ENCODE results near the gene CARM1. TPM values are rescaled to one million over a fixed set of nuclear protein-coding genes. Genes with fewer than 3 reads are reported as not detected.
"Not testable (repeated sequence)": the region's sequence is repeated elsewhere in the genome, so short reads cannot be mapped to it uniquely, and the experiment has no call there.

The CARM1 gene
- total RNA-seq, 1 donor from 2014 or later = 89.3 TPM

DNA sequence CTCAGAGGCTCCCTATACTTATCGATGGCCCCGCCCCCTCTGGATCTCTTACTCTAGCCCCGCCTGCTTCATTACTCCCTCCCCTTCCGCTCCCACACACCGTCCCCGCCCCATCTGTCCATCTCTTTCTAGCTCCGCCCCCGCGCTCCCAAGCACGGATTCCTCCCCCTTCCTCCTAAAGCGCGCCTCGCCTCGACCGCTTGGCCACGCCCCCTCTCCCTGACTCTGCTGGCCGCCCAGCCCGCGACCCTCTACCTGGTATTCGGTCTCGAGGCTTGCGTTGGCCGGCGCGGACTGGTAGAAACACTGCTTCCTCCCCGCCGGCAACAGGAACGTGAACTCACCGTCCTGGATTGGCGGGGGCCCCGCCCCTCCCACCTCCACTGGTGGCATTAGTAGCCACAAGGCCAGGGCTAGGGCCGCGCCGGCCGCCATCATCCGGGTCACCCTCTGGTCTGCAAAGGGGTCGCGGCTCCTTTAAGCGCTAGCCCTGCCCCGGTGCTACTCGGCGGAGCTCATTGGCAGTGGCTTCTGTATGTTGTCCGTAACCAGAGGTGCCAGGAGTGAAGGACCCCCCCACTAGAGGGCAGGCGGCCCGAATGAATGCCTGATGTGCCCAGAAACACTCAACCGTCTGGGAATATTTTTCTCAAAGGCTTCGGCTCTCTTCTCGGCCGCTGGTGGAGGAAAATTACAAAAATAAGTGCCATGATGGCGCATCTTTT, 35.4 kb upstream of the CARM1 start, which contains the start of gene TMED1:
Gene TMED1, minus strand, starts transcription at position 459 of the 725 bp plus-strand sequence. Its CDS starts 21 bp downstream, at position 438.
- Mint-ChIP-seq H3K4me3 (ENCODE audit: low read depth) (peak within 1 kb of the TSS; percentile 92), H3K36me3 (ENCODE audit: low read depth) (peaks cover 24% of the 10 kb centered on the region), H3K27ac (peak within 1 kb of the TSS; percentile 99), H3K27me3 (ENCODE audit: low read depth) (no peaks in the 10 kb centered on the region), H3K9me3 (peaks cover 10% of the 10 kb centered on the region), H3K4me1 (ENCODE audit: low read depth) (peaks cover 10% of the 10 kb centered on the region)
- intact Hi-C loops (cut with micrococcal nuclease) = loop anchor here (1.0 to 5.0 kb wide), 4 partner anchors 35 to 184 kb away; partner anchors contain the start of genes CARM1 and ILF3
- peak; percentile 95 for DNase-seq (ENCODE audit: low spot score)

DNA sequence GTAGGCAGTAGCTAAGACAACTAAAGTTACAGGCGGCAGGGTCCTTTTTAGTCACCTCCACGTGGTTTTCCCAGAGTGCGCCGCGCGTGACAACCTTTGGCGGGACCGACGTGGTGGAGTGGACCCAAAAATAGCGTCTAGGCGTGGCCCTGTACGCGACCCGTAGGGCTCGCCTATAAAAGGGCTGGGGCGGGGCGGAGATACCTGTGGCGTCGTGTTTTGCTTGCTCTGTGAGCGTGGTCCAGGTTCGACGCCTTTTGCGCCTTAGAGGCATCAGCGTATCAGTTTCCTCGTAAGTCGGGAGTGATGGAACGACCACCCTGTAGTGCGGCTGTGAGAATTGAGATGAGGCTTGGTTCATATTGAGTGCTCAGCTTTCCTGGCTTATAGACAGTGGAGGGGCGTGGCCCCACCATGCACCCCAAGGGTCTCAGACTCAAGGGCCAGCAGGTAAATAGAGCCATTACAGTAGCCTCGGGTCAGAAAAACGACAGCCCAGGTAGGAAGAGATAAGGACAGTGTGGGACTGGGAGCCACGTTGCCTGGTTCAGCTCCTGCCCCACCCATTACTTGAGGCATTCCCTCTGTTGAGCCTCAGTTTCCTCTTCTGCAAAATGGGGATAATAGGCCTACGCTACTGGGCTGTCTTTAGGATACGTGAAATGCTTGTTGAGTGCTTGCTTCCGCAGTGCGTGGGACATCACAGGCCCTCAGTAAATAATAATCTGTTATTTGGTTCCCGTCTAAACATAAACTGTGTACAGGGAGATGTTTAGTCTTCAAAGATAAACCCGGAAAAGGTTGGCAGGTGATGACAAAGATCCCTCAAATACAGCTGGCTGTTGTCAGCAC, 34.6 kb upstream of the CARM1 start:
- DNase-seq (ENCODE audit: low spot score) = peak; percentile 80
- intact Hi-C loops (cut with micrococcal nuclease) = loop anchor here (1.0 to 5.0 kb wide), 4 partner anchors 35 to 184 kb away; partner anchors contain the start of genes CARM1 and ILF3
- Mint-ChIP-seq H3K4me1 (ENCODE audit: low read depth) (peaks cover 10% of the 10 kb centered on the region), H3K4me3 (ENCODE audit: low read depth) (peak overlapping the region; percentile 92), H3K9me3 (peaks cover 10% of the 10 kb centered on the region), H3K36me3 (ENCODE audit: low read depth) (peaks cover 24% of the 10 kb centered on the region), H3K27me3 (ENCODE audit: low read depth) (no peaks in the 10 kb centered on the region), H3K27ac (peak overlapping the region; percentile 99)

GRCh38 chr19:10837649-10838048, 33.7 kb upstream of the CARM1 start:
- H3K4me3 Mint-ChIP-seq (ENCODE audit: low read depth); H3K27me3 Mint-ChIP-seq (ENCODE audit: low read depth); H3K9me3 Mint-ChIP-seq; H3K27ac Mint-ChIP-seq; H3K4me1 Mint-ChIP-seq (ENCODE audit: low read depth); DNase-seq (ENCODE audit: low spot score): not testable (repeated sequence)
- intact Hi-C loops (cut with micrococcal nuclease) = loop anchor here (5.0 kb wide), 1 partner anchor 185 kb away; the partner anchor contains the start of gene ILF3
- peaks cover 19% of the 10 kb centered on the region for H3K36me3 Mint-ChIP-seq (ENCODE audit: low read depth)

- Mint-ChIP-seq H3K36me3 (ENCODE audit: low read depth) (peaks cover 15% of the 10 kb centered on the region), H3K27ac (no peak overlapping the region), H3K27me3 (ENCODE audit: low read depth) (no peaks in the 10 kb centered on the region), H3K4me3 (ENCODE audit: low read depth) (no peak overlapping the region), H3K4me1 (ENCODE audit: low read depth) (peaks cover 10% of the 10 kb centered on the region), H3K9me3 (peaks cover 10% of the 10 kb centered on the region)
- DNase-seq (ENCODE audit: low spot score) = no peak
- intact Hi-C loops (cut with micrococcal nuclease) = loop anchor here (5.0 kb wide), 1 partner anchor 186 kb away; the partner anchor contains the start of gene ILF3
These were observed 33.0 kb upstream of the CARM1 start for GRCh38 chr19:10838377-10838776.

DNA sequence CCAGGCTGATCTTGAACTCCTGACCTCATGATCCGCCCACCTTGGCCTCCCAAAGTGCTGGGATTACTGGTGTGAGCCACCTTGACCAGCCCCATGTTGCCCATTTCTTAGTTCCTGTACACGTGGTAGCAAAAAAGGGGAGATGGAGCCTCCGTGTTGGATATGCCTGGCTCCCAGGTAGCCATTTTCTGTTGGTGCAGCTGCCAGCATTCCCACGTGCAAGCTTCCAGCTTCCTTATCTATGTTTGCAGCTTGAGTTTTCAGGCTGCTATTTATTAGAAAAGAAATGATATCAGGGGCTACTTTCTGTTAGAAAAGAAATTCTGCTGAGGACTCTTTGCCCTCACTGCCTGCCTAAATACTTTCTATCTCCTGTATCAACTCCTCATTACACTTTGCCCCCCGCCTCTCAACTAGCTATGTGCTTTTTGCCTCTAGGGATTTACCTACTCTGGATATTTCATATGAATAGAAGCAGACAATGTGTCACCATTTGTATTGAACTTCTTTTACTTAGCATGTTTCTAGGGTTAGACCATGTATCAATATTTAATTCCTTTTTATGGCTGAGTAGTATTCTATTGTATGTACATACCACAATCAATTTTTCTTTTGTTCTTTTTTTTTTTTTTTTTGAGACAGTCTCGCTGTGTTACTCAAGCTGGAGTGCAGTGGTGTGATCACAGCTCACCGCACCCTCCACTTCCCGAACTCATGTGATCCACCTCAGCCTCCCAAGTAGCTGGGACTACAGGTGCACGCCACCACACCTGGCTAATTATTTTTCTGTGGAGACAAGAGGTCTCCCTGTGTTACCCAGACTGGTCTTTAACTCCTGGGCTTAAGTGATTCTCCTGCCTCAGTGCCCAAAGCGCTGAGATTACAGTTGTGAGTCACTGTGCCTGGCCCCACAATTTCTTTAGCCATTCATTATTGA, 32.0 kb upstream of the CARM1 start:
- Mint-ChIP-seq H3K4me1 (ENCODE audit: low read depth) (peaks cover 10% of the 10 kb centered on the region), H3K27ac (no peak overlapping the region), H3K36me3 (ENCODE audit: low read depth) (peaks cover 12% of the 10 kb centered on the region), H3K9me3 (peaks cover 10% of the 10 kb centered on the region), H3K27me3 (ENCODE audit: low read depth) (no peaks in the 10 kb centered on the region), H3K4me3 (ENCODE audit: low read depth) (no peak overlapping the region)
- no peak for DNase-seq (ENCODE audit: low spot score)
- intact Hi-C loops (cut with micrococcal nuclease) = loop anchor here (5.0 kb wide), 1 partner anchor 187 kb away; the partner anchor contains the start of gene ILF3

- Mint-ChIP-seq H3K27me3 (ENCODE audit: low read depth) (no peaks in the 10 kb centered on the region), H3K27ac (no peak overlapping the region), H3K4me3 (ENCODE audit: low read depth) (no peak overlapping the region), H3K9me3 (peaks cover 11% of the 10 kb centered on the region), H3K4me1 (ENCODE audit: low read depth) (no peaks in the 10 kb centered on the region), H3K36me3 (ENCODE audit: low read depth) (peaks cover 4% of the 10 kb centered on the region)
- DNase-seq (ENCODE audit: low spot score) = no peak
- intact Hi-C loops (cut with micrococcal nuclease) = no loop called here
These were observed 28.6 kb upstream of the CARM1 start for GRCh38 chr19:10842788-10843187.

DNA sequence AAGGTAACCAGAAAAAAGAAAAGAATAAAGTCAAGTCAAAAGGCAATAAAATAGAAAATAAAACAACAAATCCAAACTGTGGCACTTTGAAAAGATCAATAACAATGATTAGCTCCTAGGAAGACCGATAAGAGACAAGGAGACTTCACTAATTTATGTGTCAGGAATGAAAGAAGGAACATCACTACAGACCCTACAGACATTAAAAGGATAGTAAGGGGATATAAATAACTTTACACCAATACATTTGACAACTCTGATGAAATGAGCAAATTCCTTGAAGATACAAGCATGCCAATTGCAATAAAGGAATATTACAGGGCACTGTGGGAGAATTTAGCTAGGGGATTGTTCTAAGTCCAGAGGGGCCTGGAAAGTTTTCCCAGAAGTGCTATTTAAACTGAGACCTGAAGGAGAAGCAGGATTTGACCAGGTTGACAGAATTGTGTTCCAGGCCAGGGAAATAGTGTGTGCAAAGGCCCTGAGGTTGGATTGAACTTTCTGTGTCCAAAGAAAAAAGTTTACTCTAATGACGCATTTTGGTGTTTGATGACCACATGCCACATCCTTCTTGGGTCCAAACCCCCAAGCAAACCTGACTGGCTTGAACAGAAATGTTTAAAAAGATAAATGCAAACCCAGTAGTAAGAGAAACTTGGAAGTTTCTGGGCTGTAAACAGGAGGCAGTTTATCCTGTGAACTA, 24.7 kb upstream of the CARM1 start:
- Mint-ChIP-seq H3K27me3 (ENCODE audit: low read depth) (no peaks in the 10 kb centered on the region), H3K36me3 (ENCODE audit: low read depth) (peaks cover 4% of the 10 kb centered on the region), H3K4me1 (ENCODE audit: low read depth) (no peaks in the 10 kb centered on the region), H3K4me3 (ENCODE audit: low read depth) (no peak overlapping the region), H3K9me3 (peaks cover 8% of the 10 kb centered on the region), H3K27ac (no peak overlapping the region)
- DNase-seq (ENCODE audit: low spot score) = no peak
- intact Hi-C loops (cut with micrococcal nuclease) = no loop called here

DNA sequence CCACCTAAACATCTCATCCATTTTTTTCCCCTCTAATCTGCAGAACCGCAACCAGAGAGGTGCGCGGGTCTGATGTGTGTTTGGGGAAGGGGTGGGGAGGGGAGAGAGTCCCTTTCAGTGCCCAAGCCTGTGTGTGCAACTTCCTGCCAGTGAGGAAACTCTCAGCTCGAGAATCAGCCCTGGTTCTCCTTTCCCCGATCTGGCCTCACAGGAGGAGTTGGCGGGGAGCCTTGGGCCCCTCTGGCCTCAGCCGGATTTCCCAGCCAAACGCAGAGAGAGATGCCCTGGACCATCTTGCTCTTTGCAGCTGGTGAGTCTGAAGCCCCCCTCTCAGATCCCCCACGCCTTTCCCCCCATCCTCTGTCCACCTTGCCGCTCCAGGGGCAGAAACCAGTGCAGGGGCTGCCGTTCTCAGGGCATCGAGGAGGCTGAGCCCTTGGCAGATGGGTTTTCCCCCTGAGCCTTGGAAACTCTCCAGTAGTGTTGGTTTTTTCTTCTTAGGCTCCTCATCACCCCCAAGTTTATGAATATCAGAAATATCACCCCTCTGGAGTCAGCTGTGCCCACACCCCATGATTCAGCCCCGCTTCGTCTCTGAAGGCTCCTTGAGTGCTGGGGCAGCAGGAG, 23.0 kb upstream of the CARM1 start, which contains the start of gene C19orf38:
Gene C19orf38, plus strand, starts transcription at position 186 of the 627 bp plus-strand sequence. Its CDS starts 94 bp downstream, at position 280.
- peak within 1 kb of the TSS; percentile 51 for H3K27ac Mint-ChIP-seq
- no peak for DNase-seq (ENCODE audit: low spot score)
- H3K36me3 Mint-ChIP-seq (ENCODE audit: low read depth) = peaks cover 4% of the 10 kb centered on the region
- intact Hi-C loops (cut with micrococcal nuclease) = no loop called here
- no peaks in the 10 kb centered on the region for H3K27me3 Mint-ChIP-seq (ENCODE audit: low read depth)
- H3K4me3 Mint-ChIP-seq (ENCODE audit: low read depth) = peak within 1 kb of the TSS; percentile 70
- no peaks in the 10 kb centered on the region for H3K4me1 Mint-ChIP-seq (ENCODE audit: low read depth)
- peaks cover 8% of the 10 kb centered on the region for H3K9me3 Mint-ChIP-seq

GRCh38 chr19:10850631-10851030, 20.7 kb upstream of the CARM1 start:
- H3K27me3 Mint-ChIP-seq (ENCODE audit: low read depth) = no peaks in the 10 kb centered on the region
- intact Hi-C loops (cut with micrococcal nuclease) = no loop called here
- H3K9me3 Mint-ChIP-seq = peaks cover 8% of the 10 kb centered on the region
- no peaks in the 10 kb centered on the region for H3K4me1 Mint-ChIP-seq (ENCODE audit: low read depth)
- H3K27ac Mint-ChIP-seq = no peak overlapping the region
- H3K36me3 Mint-ChIP-seq (ENCODE audit: low read depth) = peaks cover 4% of the 10 kb centered on the region
- no peak for DNase-seq (ENCODE audit: low spot score)
- no peak overlapping the region for H3K4me3 Mint-ChIP-seq (ENCODE audit: low read depth)

DNA sequence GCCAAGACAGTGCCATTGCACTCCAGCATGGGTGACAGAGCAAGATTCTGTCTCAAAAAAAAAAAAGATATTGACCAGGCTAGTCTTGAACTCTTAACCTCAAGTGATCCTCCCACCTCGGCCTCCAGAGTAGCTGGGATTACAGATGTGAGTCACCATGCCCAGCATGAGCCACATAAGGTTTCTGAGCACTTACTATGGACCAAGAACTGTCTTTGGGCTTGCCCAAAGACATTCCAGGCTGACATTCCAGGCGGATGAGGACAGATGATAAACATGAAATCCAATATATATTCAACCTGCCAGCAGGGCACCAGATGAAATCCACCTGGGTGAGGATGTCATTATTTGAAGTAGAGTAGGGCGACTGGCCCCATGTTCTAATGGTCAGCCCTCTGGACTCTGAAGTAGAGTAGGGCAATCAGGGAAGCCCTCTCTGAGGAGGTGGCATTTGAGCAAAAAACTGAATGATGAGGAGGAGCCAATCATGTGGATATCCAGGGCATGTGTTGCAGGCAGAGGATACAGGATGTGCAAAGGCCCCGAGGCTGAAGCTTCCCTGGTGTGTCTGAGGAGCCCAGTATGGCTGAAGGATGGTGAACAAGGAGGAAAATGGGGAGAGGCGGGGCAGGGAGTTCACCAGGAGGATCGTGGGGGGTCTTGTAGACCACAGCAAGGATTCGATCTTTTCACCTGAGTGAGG, 19.1 kb upstream of the CARM1 start:
- H3K36me3 Mint-ChIP-seq (ENCODE audit: low read depth) = no peaks in the 10 kb centered on the region
- no peaks in the 10 kb centered on the region for H3K27me3 Mint-ChIP-seq (ENCODE audit: low read depth)
- intact Hi-C loops (cut with micrococcal nuclease) = no loop called here
- H3K27ac Mint-ChIP-seq = no peak overlapping the region
- H3K9me3 Mint-ChIP-seq = no peaks in the 10 kb centered on the region
- no peaks in the 10 kb centered on the region for H3K4me1 Mint-ChIP-seq (ENCODE audit: low read depth)
- H3K4me3 Mint-ChIP-seq (ENCODE audit: low read depth) = no peak overlapping the region
- no peak for DNase-seq (ENCODE audit: low spot score)

GRCh38 chr19:10852941-10853340, 18.4 kb upstream of the CARM1 start:
- no peaks in the 10 kb centered on the region for H3K27me3 Mint-ChIP-seq (ENCODE audit: low read depth)
- no peaks in the 10 kb centered on the region for H3K36me3 Mint-ChIP-seq (ENCODE audit: low read depth)
- DNase-seq (ENCODE audit: low spot score) = no peak
- no peaks in the 10 kb centered on the region for H3K4me1 Mint-ChIP-seq (ENCODE audit: low read depth)
- no peaks in the 10 kb centered on the region for H3K9me3 Mint-ChIP-seq
- H3K27ac Mint-ChIP-seq = no peak overlapping the region
- no peak overlapping the region for H3K4me3 Mint-ChIP-seq (ENCODE audit: low read depth)
- intact Hi-C loops (cut with micrococcal nuclease) = no loop called here
